Pancreas (tissue), 10 donors: Measurements from ENCODE around the gene AMPD2. TPM values are rescaled to one million over a fixed set of nuclear protein-coding genes. Genes with fewer than 3 reads are reported as not detected.

Experiments used
- ATAC-seq, 4 donors: fragments of 200-7000 bp; cut with Tn5 transposase; one replicate each; pipeline versions ENCODE4 v1.8.0 to v1.9.1; 2020; ENCODE audit warnings: mild to moderate bottlenecking in 4 of 4, moderate library complexity in 4 of 4
- DNase-seq, 6 donors: peaks; one replicate each; pipeline ENCODE4 v3.0.0-alpha.2; 2020
- FAIRE-seq: peaks from 2 replicates; lab custom pipeline; 2012; peaks lifted over from hg19 to GRCh38; lab: Jason Lieb, UNC
- H3K27ac ChIP-seq, 4 donors: fragments of 200-600 bp; sonication (generic); 1 replicate in 3 of 4; 2 replicates in 1 of 4; pipeline versions ENCODE4 v1.5.0 to v1.8.0; 2020
- H3K27me3 ChIP-seq, 4 donors: fragments of 200-600 bp; one replicate each; pipeline ENCODE4 v1.8.0; 2021
- H3K36me3 ChIP-seq, 3 donors: fragments of 200-600 bp; sonication (generic) in 1 of 3; one replicate each; pipeline versions ENCODE4 v1.5.0 to v1.8.0; 2020 to 2021
- H3K4me1 ChIP-seq, 3 donors: fragments of 200-600 bp; one replicate each; pipeline ENCODE4 v1.8.0; 2021
- H3K4me3 ChIP-seq, 4 donors: fragments of 200-600 bp; sonication (generic) in 2 of 4; one replicate each; pipeline versions ENCODE4 v1.5.0 to v1.8.0; 2020 to 2021
- H3K9me3 ChIP-seq, 4 donors: fragments of 200-600 bp; one replicate each; pipeline ENCODE4 v1.8.0; 2021
- WGBS, 2 donors: extraction: QIAGEN DNeasy Blood & Tissue Kit; methylation state at CpG; one replicate each; pipeline ENCODE4 v1.1.7; 2013; 5-methylcytosine and 5-hydroxymethylcytosine counted together
- intact Hi-C, 3 donors: fragments of 100-400 bp; cut with DNase I; formaldehyde crosslinking; loops; one replicate each; pipeline versions ENCODE4 v1.11.1 to v1.14.2; 2022
- polyA plus RNA-seq, 2 donors: library from polyadenylated mRNA; stranded (reverse); fragments of 200-250 nt; gene quantifications; one replicate each; pipeline ENCODE4 v1.2.3, GENCODE V29; 2013
- total RNA-seq, 6 donors: library from RNA; stranded (reverse); fragmentation: NEBNext Ultra II Directional in 4 of 6; extraction: Animal tissue kit (Norgen Biotek cat#: 25700) in 4 of 6; gene quantifications; one replicate each; pipeline versions ENCODE4 v1.2.1 to v1.2.4, GENCODE V29; 2021 to 2023
- TF ChIP-seq, protein P1 (sequence below), 4 donors: fragments of 200-600 bp; sonication (generic) in 3 of 4; IDR thresholded peaks; one replicate each; pipeline versions ENCODE4 v1.5.0 to v1.8.0; 2021; ENCODE audit warnings: antibody characterized with exemption in 4 of 4
- donor health status: healthy with polysubstance abuse.
- donor health status: DM: no; HTN: no; CAD: no; lungs with moderate emphysema.
- donor health status: DM: no; HTN: no; CAD: no.
- donor health status: control.
- donor health status: control.
- donor health status: Bipolar disorder and iron deficiency.
- donor health status: DM: yes; HTN: yes; CAD: no.
- donor health status: DM: no; HTN: no; CAD: no.
- donor health status: DM: no; HTN: no; CAD: no.
- donor health status: DM: yes; HTN: yes; CAD: no.

The AMPD2 gene
- total and polyA plus RNA-seq, 8 donors: 17.6 to 57.3 (median 35.5) TPM

DNA sequence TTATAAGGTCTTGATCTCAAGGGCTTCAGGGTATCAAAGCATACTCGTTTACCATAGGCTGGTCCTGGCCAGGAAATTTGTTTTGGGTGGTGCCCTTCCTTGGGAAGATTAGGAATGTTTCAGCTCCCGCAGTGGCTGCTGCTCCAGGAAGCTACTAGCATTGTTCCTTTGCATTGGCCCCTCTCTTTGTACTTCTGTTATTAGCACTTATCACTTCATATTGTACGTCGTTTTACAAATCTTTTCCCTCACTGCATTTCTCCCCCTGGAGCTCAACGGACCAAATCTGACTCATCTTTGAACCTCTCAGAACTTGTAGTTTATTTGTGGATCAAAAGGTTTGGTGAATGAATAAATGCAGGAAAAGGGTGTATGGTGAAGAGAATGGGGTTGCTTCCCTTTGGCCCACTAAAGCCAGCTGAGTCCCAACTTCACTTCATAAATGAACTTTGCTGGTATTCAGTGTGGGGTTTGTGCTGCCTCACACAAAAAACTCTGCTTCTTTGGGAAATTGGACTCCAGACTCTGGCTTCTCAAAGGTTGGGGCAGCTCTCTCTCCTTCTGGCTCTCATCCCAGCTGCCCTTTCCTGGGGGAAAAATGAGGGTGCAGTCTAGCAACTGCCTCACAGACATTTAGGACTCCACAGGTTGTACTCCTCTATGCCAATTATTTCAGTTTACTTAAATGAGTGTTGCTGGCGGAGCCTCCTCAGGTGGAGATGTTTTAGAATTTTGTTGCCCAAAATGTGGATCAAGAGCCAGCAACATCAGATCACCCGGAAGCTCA is 6.1 kb upstream of the AMPD2 start:
- H3K9me3 ChIP-seq: no peaks in the 10 kb centered on the region
- no peak for DNase-seq
- no peaks in the 10 kb centered on the region for H3K36me3 ChIP-seq
- no peak for FAIRE-seq
- H3K27me3 ChIP-seq: no peaks in the 10 kb centered on the region
- intact Hi-C loops: no loop called here
- peaks cover 0 to 8% (median under 1%) of the 10 kb centered on the region in 3 donors for H3K4me1 ChIP-seq
- WGBS, 2 donors: 68 to 69% methylated on average over 7 of the region's 7 CpGs
- H3K4me3 ChIP-seq: no peak overlapping the region
- no peak for ATAC-seq
- TF ChIP-seq, protein P1, sequence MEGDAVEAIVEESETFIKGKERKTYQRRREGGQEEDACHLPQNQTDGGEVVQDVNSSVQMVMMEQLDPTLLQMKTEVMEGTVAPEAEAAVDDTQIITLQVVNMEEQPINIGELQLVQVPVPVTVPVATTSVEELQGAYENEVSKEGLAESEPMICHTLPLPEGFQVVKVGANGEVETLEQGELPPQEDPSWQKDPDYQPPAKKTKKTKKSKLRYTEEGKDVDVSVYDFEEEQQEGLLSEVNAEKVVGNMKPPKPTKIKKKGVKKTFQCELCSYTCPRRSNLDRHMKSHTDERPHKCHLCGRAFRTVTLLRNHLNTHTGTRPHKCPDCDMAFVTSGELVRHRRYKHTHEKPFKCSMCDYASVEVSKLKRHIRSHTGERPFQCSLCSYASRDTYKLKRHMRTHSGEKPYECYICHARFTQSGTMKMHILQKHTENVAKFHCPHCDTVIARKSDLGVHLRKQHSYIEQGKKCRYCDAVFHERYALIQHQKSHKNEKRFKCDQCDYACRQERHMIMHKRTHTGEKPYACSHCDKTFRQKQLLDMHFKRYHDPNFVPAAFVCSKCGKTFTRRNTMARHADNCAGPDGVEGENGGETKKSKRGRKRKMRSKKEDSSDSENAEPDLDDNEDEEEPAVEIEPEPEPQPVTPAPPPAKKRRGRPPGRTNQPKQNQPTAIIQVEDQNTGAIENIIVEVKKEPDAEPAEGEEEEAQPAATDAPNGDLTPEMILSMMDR (IDR thresholded peaks at IDR 0.05): no peak
- no peak overlapping the region for H3K27ac ChIP-seq

DNA sequence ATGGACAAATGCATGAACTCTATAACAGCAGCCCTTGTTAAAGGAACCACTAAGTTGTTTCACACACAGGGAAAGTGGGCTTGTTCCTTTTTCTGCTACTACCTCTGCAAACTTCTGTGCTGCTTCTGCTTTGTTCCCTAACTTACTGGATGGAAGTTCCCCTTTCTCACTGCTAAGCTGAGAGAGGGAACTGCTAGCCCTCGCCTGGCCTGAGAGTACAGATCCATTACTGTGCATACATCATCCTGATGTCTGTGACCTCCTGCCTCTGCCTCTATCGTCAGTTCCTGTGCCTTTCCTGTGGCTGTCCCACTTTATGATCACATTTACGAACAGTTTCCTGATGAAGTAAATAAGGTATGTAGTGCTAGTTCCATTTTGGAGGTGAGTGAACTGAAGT is 3.8 kb upstream of the AMPD2 start:
- FAIRE-seq: no peak

DNA sequence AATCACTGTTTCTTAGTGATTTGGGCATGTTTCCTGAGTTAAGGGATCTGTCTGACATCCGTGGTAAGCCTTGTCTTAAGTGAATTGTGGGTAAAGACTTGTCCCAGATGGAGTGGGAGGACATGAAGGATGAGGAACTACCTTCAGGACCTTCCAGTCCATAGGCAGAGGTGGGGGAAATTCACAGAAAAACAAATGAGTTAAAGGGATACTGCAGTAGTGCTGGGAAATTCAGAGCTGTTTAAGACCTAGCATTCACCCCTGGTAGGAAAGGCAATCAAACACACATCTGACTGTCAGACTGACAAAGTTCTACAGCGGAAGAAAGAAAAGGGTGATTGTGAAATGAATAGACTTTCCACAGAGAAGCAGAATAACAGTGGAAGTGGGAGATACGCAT is 3.2 kb upstream of the AMPD2 start:
- peak overlapping the region in 2 of 4 donors; percentile 37 to 62 for H3K27ac ChIP-seq
- H3K36me3 ChIP-seq: no peaks in the 10 kb centered on the region
- H3K27me3 ChIP-seq: no peaks in the 10 kb centered on the region
- H3K9me3 ChIP-seq: no peaks in the 10 kb centered on the region
- FAIRE-seq: no peak
- no peak overlapping the region for H3K4me3 ChIP-seq
- intact Hi-C loops: no loop called here
- no peak for ATAC-seq
- no peak for DNase-seq
- H3K4me1 ChIP-seq: peaks cover 3 to 14% (median 10%) of the 10 kb centered on the region in 3 donors
- WGBS, 2 donors: 69 to 72% methylated on average over 3 of the region's 3 CpGs
- TF ChIP-seq, protein P1 (IDR thresholded peaks at IDR 0.05): no peak

More for the DNA sequence above, 3.8 kb upstream of the AMPD2 start:
- DNase-seq: no peak
- Histone ChIP-seq H3K4me3 (no peak overlapping the region), H3K27ac (peak overlapping the region in 2 of 4 donors; percentile 37 to 62), H3K27me3 (no peaks in the 10 kb centered on the region), H3K9me3 (no peaks in the 10 kb centered on the region), H3K36me3 (no peaks in the 10 kb centered on the region), H3K4me1 (peaks cover 3 to 14% (median 10%) of the 10 kb centered on the region in 3 donors)
- peak in 1 of 4 donors; percentile 9 for ATAC-seq
- TF ChIP-seq, protein P1 (IDR thresholded peaks at IDR 0.05): no peak
- intact Hi-C loops: no loop called here
- 55 to 56% methylated on average over 3 of the region's 3 CpGs for WGBS, 2 donors

DNA sequence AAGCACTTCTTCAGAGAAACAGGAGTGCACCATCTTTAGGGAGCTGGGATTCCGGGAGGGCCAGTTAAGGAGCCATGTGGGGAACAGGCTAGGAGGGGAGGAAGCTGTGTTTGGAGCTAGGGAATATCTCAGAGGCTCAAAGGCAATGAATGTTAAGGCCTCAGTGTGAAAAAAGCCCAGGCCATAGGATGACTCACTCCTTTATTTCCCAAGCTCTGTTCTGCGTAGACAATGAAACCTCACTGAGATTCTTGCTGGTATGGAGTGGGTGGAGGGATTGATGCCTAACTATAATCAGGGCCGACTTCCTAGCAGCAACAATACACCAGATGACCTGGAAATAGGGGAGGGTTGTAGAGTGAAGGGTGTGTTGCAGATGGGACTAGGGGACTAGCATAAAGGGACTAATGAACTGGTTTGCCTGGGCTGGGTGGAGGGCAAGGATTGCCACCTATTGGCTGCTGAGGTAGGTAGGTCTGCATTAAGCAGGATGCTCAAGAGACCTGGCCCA is 2.3 kb upstream of the AMPD2 start:
- intact Hi-C loops: no loop called here
- H3K27me3 ChIP-seq: no peaks in the 10 kb centered on the region
- 67 to 71% methylated on average over 3 of the region's 3 CpGs for WGBS, 2 donors
- H3K4me3 ChIP-seq: no peak overlapping the region
- H3K27ac ChIP-seq: peak overlapping the region in 2 of 4 donors; percentile 24 to 62
- DNase-seq (no peak), ATAC-seq (no peak), FAIRE-seq (no peak)
- TF ChIP-seq, protein P1 (IDR thresholded peaks at IDR 0.05): no peak
- H3K9me3 ChIP-seq: no peaks in the 10 kb centered on the region
- H3K4me1 ChIP-seq: peaks cover 3 to 15% (median 14%) of the 10 kb centered on the region in 3 donors
- H3K36me3 ChIP-seq: no peaks in the 10 kb centered on the region
